Karpas-422 (cell line): ENCODE results near the gene IFT172. TPM values are rescaled to one million over a fixed set of nuclear protein-coding genes. Genes with fewer than 3 reads are reported as not detected.
A peak's percentile ranks its signal among the peaks of the same experiment; 100 is the strongest.

Source experiments
- DNase-seq: peaks from one replicate; pipeline ENCODE4 v3.0.0-alpha.2; 2015
- H2AFZ ChIP-seq: fragments of 200-600 bp; sonication (generic); 2 replicates; pipeline ENCODE4 v1.6.1; 2014; ENCODE audit warnings: antibody characterized with exemption, low read length, mixed read lengths
- H3K27ac ChIP-seq: fragments of 200-600 bp; sonication (generic); 2 replicates; pipeline ENCODE4 v1.5.1; 2014; ENCODE audit warnings: mild to moderate bottlenecking, low read length, moderate library complexity
- H3K27me3 ChIP-seq: fragments of 200-600 bp; sonication (generic); 2 replicates; pipeline ENCODE4 v1.6.1; 2014; ENCODE audit warnings: low read length, mixed read lengths
- H3K36me3 ChIP-seq: fragments of 200-600 bp; sonication (generic); 2 replicates; pipeline ENCODE4 v1.6.1; 2014; ENCODE audit warnings: low read length, mixed read lengths; ENCODE audit not compliant: insufficient read depth
- H3K4me1 ChIP-seq: fragments of 200-600 bp; sonication (generic); 2 replicates; pipeline ENCODE4 v1.6.1; 2014; ENCODE audit warnings: mild to moderate bottlenecking, low read length, mixed read lengths
- H3K4me2 ChIP-seq: fragments of 200-600 bp; sonication (generic); 2 replicates; pipeline ENCODE4 v1.6.1; 2014; ENCODE audit warnings: low read length, low read depth, mild to moderate bottlenecking; ENCODE audit not compliant: poor library complexity, severe bottlenecking
- H3K4me3 ChIP-seq: fragments of 200-600 bp; sonication (generic); 2 replicates; pipeline ENCODE4 v1.5.1; 2014; ENCODE audit warnings: mild to moderate bottlenecking, antibody characterized with exemption, low read length, mixed read lengths
- H3K79me2 ChIP-seq: fragments of 200-600 bp; sonication (generic); 2 replicates; pipeline ENCODE4 v1.6.1; 2014; ENCODE audit warnings: mild to moderate bottlenecking, low read length, mixed read lengths
- H3K9ac ChIP-seq: fragments of 200-600 bp; sonication (generic); 2 replicates; pipeline ENCODE4 v1.6.0; 2014; ENCODE audit warnings: low read length
- H3K9me2 ChIP-seq: fragments of 200-600 bp; sonication (generic), shearing (Covaris generic); replicated peaks from 2 replicates; pipeline ENCODE4 v1.6.0; 2014; ENCODE audit warnings: mild to moderate bottlenecking, low read length, moderate library complexity; ENCODE audit not compliant: insufficient read depth
- H3K9me3 ChIP-seq: fragments of 300-700, 200-600 bp; sonication (generic); 2 replicates; pipeline ENCODE4 v1.6.1; 2014; ENCODE audit warnings: low read length, mixed read lengths
- H4K20me1 ChIP-seq: fragments of 200-600 bp; sonication (generic); 2 replicates; pipeline ENCODE4 v1.6.1; 2014; ENCODE audit warnings: mild to moderate bottlenecking, antibody characterized with exemption, low read length, low read depth; ENCODE audit not compliant: insufficient read depth
- total RNA-seq: library from RNA; depleted of rRNA; stranded (reverse); fragments of >200 nt; shearing (Covaris generic); gene quantifications from 2 replicates; pipeline ENCODE4 v1.2.3, GENCODE V29; 2014; ENCODE audit warnings: low replicate concordance

The IFT172 gene
- total RNA-seq, 1 experiment from 2014 or later, result 35.9 TPM

- peak; percentile 64 for DNase-seq
- Histone ChIP-seq H2AFZ (peak overlapping the region; percentile 33), H4K20me1 (no peaks in the 10 kb centered on the region), H3K79me2 (peaks cover 8% of the 10 kb centered on the region; the same call in 1 of the 2 replicates), H3K27ac (peak overlapping the region; percentile 60), H3K36me3 (0 out of 2 replicates have a peak, but pooled peaks cover 5% of the 10 kb centered on the region), H3K9me3 (no peaks in the 10 kb centered on the region), H3K9ac (peak overlapping the region; percentile 39), H3K4me1 (peaks cover 36% of the 10 kb centered on the region), H3K27me3 (no peaks in the 10 kb centered on the region), H3K4me3 (peak overlapping the region; percentile 47), H3K9me2 (no peaks in the 10 kb centered on the region), H3K4me2 (peak overlapping the region; percentile 64)
Measured at GRCh38 chr2:27485496-27485895, 4.0 kb downstream of the IFT172 start.

GRCh38 chr2:27471961-27472360 lies 17.6 kb downstream of the IFT172 start:
- no peak overlapping the region for H3K9ac ChIP-seq
- no peak overlapping the region for H2AFZ ChIP-seq
- no peaks in the 10 kb centered on the region for H4K20me1 ChIP-seq
- no peaks in the 10 kb centered on the region for H3K27me3 ChIP-seq
- no peak overlapping the region for H3K4me2 ChIP-seq
- no peaks in the 10 kb centered on the region for H3K79me2 ChIP-seq
- H3K9me2 ChIP-seq, result no peaks in the 10 kb centered on the region
- H3K36me3 ChIP-seq, result peaks cover 6% of the 10 kb centered on the region; the same call in 1 of the 2 replicates
- peaks cover 10% of the 10 kb centered on the region for H3K4me1 ChIP-seq
- DNase-seq, result no peak
- no peak overlapping the region for H3K27ac ChIP-seq
- no peak overlapping the region for H3K4me3 ChIP-seq
- H3K9me3 ChIP-seq, result no peaks in the 10 kb centered on the region

GRCh38 chr2:27464443-27464842 lies 25.1 kb downstream of the IFT172 start:
- H3K4me1 ChIP-seq, result no peaks in the 10 kb centered on the region
- H3K79me2 ChIP-seq, result no peaks in the 10 kb centered on the region
- H3K36me3 ChIP-seq, result no peaks in the 10 kb centered on the region
- H3K9me2 ChIP-seq, result no peaks in the 10 kb centered on the region
- H3K4me2 ChIP-seq, result no peak overlapping the region
- H2AFZ ChIP-seq, result no peak overlapping the region
- no peaks in the 10 kb centered on the region for H3K9me3 ChIP-seq
- no peak overlapping the region for H3K4me3 ChIP-seq
- H4K20me1 ChIP-seq, result no peaks in the 10 kb centered on the region
- H3K9ac ChIP-seq, result no peak overlapping the region
- DNase-seq, result no peak
- no peak overlapping the region for H3K27ac ChIP-seq
- H3K27me3 ChIP-seq, result no peaks in the 10 kb centered on the region

- no peak for DNase-seq
- no peaks in the 10 kb centered on the region for H3K27me3 ChIP-seq
- H3K4me3 ChIP-seq, result no peak overlapping the region
- no peaks in the 10 kb centered on the region for H3K9me2 ChIP-seq
- no peaks in the 10 kb centered on the region for H4K20me1 ChIP-seq
- no peak overlapping the region for H3K9ac ChIP-seq
- no peak overlapping the region for H3K4me2 ChIP-seq
- no peak overlapping the region for H2AFZ ChIP-seq
- no peaks in the 10 kb centered on the region for H3K4me1 ChIP-seq
- H3K36me3 ChIP-seq, result peaks cover 6% of the 10 kb centered on the region; the same call in 1 of the 2 replicates
- no peaks in the 10 kb centered on the region for H3K9me3 ChIP-seq
- H3K27ac ChIP-seq, result no peak overlapping the region
- H3K79me2 ChIP-seq, result no peaks in the 10 kb centered on the region
Measured at GRCh38 chr2:27461118-27461517, 28.4 kb downstream of the IFT172 start.

- no peak for DNase-seq
- Histone ChIP-seq H4K20me1 (no peaks in the 10 kb centered on the region), H3K4me1 (no peaks in the 10 kb centered on the region), H3K4me3 (no peak overlapping the region), H3K4me2 (no peak overlapping the region), H2AFZ (no peak overlapping the region), H3K36me3 (peaks cover 5% of the 10 kb centered on the region; the same call in 1 of the 2 replicates), H3K9me2 (no peaks in the 10 kb centered on the region), H3K27ac (no peak overlapping the region), H3K79me2 (no peaks in the 10 kb centered on the region), H3K9ac (no peak overlapping the region), H3K9me3 (no peaks in the 10 kb centered on the region), H3K27me3 (no peaks in the 10 kb centered on the region)
Measured at GRCh38 chr2:27453968-27454367, 35.6 kb downstream of the IFT172 start.

GRCh38 chr2:27451095-27451494 lies 38.4 kb downstream of the IFT172 start:
- Histone ChIP-seq H3K4me1 (no peaks in the 10 kb centered on the region), H3K27me3 (no peaks in the 10 kb centered on the region), H3K36me3 (no peaks in the 10 kb centered on the region), H3K27ac (no peak overlapping the region), H4K20me1 (no peaks in the 10 kb centered on the region), H2AFZ (no peak overlapping the region), H3K9me3 (no peaks in the 10 kb centered on the region), H3K4me3 (no peak overlapping the region), H3K4me2 (no peak overlapping the region), H3K9me2 (no peaks in the 10 kb centered on the region), H3K9ac (no peak overlapping the region), H3K79me2 (no peaks in the 10 kb centered on the region)
- no peak for DNase-seq

- Histone ChIP-seq H2AFZ (no peak overlapping the region), H3K27me3 (no peaks in the 10 kb centered on the region), H4K20me1 (no peaks in the 10 kb centered on the region), H3K9me3 (no peaks in the 10 kb centered on the region), H3K4me3 (no peak overlapping the region), H3K9ac (no peak overlapping the region), H3K4me2 (no peak overlapping the region), H3K4me1 (no peaks in the 10 kb centered on the region), H3K27ac (no peak overlapping the region), H3K9me2 (no peaks in the 10 kb centered on the region), H3K36me3 (no peaks in the 10 kb centered on the region), H3K79me2 (no peaks in the 10 kb centered on the region)
- DNase-seq, result no peak
Measured at GRCh38 chr2:27448381-27448780, 41.2 kb downstream of the IFT172 start.

- no peaks in the 10 kb centered on the region for H3K9me2 ChIP-seq
- no peak overlapping the region for H3K4me3 ChIP-seq
- H3K27me3 ChIP-seq, result no peaks in the 10 kb centered on the region
- no peak overlapping the region for H3K4me2 ChIP-seq
- H3K79me2 ChIP-seq, result no peaks in the 10 kb centered on the region
- H3K9me3 ChIP-seq, result no peaks in the 10 kb centered on the region
- H3K9ac ChIP-seq, result no peak overlapping the region
- H4K20me1 ChIP-seq, result no peaks in the 10 kb centered on the region
- H3K27ac ChIP-seq, result no peak overlapping the region
- H2AFZ ChIP-seq, result no peak overlapping the region
- H3K4me1 ChIP-seq, result no peaks in the 10 kb centered on the region
- no peak for DNase-seq
- H3K36me3 ChIP-seq, result peaks cover 3% of the 10 kb centered on the region; the same call in 1 of the 2 replicates
Measured at GRCh38 chr2:27446057-27446456, 43.5 kb downstream of the IFT172 start.

- DNase-seq, result no peak
- H3K27ac ChIP-seq, result no peak overlapping the region
- no peaks in the 10 kb centered on the region for H3K27me3 ChIP-seq
- H3K36me3 ChIP-seq, result peaks cover 6% of the 10 kb centered on the region; the same call in 1 of the 2 replicates
- no peak overlapping the region for H3K4me3 ChIP-seq
- H2AFZ ChIP-seq, result no peak overlapping the region
- H3K79me2 ChIP-seq, result no peaks in the 10 kb centered on the region
- H3K9ac ChIP-seq, result no peak overlapping the region
- H3K4me2 ChIP-seq, result no peak overlapping the region
- no peaks in the 10 kb centered on the region for H3K9me2 ChIP-seq
- no peaks in the 10 kb centered on the region for H3K4me1 ChIP-seq
- H4K20me1 ChIP-seq, result no peaks in the 10 kb centered on the region
- no peaks in the 10 kb centered on the region for H3K9me3 ChIP-seq
Measured at GRCh38 chr2:27445615-27446014, 43.9 kb downstream of the IFT172 start.
